GM18868 (cell line): ENCODE results near the gene NPC2.
"Not testable (repeated sequence)": the region's sequence is repeated elsewhere in the genome, so short reads cannot be mapped to it uniquely, and the experiment has no call there.

Source experiments
- ATAC-seq: cut with Tn5 transposase; IDR thresholded peaks from one replicate; pipeline ENCODE4 v1.9.1; 2021; ENCODE audit warnings: mild to moderate bottlenecking, moderate library complexity; ENCODE audit not compliant: unreplicated experiment

NPC2 gene

DNA sequence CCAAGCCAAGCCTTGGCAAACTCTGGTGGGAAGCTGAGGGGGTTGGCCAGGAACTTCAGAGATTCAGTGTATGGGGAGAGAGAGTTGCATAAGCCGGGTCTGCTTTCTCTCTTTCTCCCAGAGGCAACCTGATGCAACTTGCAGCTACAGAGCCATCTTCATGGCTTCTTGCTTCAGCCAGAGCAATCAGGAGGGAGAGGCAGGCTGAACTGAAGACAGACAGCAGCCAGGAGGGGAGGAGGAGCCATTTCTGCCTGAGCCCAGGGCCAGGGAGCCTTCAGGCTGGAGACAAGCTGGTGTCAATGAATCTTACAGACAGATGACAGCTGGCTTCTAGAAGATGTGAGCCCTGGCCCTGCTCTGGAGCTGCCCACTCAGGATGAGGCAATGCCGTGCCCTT is 18.7 kb downstream of the NPC2 start:
- ATAC-seq: no peak

DNA sequence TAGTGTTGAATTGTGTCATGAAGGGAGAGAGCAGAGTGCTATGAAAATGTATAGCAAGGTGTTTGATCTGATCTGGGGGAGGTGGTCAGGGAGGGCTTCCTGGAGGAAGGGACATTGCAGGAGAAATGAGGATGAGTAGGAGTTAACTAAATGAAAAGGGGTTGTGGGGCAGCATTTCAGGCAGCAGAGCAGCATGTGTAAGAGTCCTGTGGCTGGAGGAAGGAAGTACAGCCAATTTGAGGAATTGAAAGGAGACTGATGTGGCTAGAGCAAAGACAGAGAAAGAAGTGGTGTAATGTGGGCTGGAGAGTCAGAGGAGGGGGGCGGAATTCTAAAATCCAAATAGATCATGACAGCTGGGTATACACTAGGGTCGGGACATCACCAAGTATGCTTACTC is 20.5 kb downstream of the NPC2 start:
- ATAC-seq: no peak

DNA sequence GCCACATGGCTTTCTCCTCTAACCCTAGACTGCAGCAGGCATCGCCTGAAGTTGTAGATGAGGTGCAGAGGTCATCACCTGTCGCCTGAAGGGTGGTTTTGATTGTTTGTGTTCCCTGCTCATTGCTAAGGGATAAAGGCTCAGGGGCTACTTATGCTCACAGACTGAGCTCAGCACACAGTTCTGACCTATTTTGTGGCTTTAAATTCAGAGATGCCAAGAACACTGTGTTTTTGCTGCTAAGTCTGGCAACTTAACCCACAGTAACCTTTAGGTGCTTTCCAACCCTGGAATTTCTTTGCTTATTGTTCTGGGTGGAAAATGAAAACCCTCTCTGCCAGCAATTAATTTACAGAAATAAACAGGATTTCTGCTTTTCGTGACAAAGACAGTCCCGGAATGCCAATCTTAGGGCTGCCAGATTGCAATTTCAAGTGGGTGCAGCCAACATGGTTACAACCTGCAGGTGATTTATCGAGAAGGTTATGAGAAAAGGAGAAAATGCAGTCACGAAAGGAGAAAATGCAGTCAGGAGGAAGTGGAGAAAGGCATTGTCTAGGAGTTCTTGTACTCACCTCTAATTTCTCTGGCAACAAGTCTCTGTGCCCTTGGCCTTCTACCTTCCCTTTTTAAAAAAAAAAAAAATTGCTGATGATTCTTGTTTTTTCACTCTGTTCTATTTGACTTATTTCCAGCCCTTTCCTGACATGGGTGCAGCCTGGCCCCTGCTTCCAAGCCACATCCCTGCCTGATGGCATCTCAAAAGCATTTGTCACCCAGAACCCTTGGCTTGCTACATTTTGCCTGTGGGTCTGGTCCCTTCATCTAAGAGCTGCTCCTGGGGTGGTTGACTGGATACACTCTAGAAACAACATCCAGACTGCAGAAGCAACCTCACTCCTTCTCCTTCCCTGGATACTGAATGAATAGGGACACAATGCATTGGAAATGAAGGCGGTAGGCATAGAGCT is 23.3 kb downstream of the NPC2 start:
- no peak for ATAC-seq

DNA sequence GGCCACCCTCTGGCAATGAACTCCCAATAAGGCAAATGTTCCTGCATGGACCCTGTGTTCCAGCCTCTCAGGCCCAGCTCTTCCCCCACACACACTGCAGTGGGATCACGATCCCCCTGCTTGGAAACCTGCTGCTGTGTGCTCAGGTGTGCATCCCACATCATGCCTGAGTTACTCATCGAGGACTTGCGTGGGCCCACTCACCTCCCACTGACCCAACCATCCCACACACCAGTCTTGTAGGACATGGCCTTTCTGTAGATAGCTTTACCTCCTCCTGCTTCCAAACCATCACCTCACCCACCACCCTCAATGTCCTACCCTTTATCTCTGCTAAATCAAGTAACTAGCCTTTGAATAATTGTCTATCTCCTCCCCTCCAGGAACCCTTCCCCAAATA is 24.6 kb downstream of the NPC2 start:
- no peak for ATAC-seq

DNA sequence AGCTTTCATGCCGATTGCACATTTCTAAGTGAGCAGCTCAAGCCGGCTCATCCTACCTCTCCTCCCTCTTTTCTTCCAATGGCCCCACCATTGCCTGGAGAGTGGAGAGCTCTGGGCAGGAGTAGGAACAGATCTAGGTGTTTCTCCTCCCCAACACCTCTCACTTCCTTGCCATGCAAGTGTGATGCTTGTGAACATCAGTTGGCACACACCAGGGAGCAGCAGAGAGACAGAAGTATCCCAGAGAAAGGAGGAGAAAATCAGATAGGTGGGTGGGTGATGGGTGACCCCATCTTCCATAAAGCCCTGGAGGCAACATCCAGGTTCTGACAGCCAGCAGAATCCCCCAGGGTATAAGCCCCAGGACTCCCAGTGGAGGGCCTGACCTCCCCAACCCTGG is 27.8 kb downstream of the NPC2 start:
- no peak for ATAC-seq

DNA sequence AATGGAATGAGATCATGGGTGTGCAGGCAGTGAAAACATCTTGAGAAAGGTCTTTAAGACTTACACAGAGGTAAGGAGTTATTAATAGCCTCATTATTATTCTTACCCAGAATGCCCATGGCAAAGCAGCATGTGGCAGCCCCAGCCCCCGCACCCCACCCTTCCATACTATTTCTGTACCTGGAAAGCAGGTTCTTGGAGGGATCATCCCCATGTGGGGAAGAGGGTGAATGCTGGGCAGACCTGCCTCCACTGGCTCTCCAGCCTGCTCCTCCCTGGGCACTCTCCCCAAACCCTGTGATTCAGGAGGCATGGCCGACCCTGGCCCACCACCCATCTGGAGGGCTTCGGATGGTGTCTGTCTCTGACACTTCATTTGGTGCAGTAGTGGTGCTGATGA is 28.3 kb downstream of the NPC2 start:
- ATAC-seq: no peak

DNA sequence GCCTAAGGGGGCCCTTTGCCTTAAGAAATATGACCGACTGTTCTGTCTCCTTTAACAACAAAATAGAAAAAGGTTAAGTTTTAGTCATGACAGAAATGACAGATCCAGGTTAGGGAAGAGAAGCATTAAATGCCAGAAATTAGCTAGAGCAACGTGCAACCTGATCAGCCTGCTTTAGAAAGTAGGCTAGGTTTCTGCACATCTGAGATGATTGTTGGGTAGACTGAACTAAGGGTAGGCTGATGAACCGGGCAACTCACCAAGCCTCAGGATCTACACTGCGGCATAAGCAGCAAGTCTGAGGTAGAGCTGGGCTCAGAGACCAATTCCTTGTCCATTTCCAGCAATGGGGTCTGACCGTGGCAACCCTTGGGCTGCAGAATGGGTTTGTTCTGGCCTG is 29.4 kb downstream of the NPC2 start:
- no peak for ATAC-seq

DNA sequence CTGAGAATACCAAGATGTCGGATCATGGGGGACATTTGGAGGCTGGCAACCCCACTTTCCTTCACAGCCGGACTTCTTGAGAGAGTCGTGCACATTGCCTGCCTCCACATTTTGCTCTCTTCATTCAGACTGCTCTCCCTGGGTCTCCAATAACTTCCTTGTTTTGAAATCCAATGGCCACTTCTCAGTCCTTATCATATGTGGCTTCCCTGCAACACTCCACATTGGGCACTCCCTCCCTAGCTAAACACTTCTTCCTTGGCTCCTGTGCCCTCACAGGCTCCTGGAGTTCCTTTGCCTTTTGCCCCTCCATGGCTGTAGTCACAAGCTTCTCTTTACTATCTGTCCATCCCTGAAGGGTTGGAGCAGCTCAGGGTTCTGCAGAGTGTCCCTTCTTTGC is 30.1 kb downstream of the NPC2 start:
- no peak for ATAC-seq

DNA sequence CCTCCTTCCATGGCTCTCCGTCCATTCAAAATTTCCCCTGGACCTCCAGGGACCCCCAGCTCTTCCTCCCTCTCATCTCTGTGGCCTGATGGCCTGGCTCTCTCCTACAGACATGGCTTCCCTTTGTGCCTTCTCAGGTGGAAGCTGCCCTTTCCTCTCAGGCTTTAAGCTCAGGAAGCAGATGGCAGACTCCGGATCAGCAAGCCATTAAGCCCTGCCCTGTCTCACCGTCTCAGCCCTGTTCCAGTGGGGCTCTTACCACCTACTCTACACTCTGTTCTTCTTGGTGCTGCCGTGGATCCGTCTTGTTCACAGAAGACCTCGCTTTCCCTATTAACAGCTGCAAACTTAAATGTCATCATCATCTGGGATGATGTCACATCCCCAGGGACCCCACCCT is 33.1 kb downstream of the NPC2 start:
- ATAC-seq: no peak

DNA sequence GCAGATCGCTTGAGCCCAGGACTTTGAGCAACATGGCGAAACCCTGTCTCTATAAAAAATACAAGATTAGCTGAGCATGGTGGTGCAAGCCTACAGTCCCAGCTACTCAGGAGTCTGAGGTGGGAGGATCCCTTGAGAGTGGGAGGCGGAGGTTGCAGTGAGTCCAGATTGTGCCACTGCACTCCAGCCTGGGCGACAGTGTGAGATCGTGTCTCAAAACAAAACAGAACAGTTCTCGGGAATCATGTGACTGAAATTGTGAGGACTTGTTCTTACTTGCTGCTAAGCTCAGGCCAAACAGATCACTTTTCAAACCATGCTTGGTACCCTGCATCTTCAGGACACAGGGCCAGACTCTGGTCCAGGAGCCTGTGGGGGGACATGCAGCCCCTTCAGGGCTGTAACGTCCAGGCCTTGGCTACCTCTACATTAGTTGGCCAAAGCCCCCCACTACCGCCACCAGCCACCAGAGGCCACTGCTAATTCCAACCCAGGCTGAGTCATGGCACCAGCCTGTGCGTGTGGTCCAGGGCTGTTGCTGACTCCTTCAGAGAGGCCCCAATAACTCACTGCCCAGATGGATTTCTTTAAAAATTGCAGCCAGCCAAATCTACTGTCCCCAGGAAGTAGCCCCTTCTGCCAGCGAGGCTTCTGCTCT is 33.7 kb downstream of the NPC2 start:
- ATAC-seq: peak; percentile 47

DNA sequence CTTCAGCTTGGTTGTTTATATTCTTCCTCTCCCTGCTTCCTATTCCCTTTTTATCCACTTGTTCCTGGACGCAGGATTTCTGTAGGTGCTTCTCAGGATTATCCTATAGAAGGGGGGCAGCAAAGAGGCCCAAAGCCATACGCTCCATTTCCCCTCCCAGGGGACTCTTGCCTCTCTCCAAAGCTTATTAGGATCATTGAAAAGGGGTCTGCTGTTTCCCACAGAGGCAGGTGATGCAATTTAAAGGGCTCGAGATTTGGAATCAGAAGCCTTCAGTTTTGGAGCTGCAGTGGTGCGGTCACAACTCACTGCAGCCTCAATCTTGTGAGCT is 35.6 kb downstream of the NPC2 start:
- no peak for ATAC-seq

DNA sequence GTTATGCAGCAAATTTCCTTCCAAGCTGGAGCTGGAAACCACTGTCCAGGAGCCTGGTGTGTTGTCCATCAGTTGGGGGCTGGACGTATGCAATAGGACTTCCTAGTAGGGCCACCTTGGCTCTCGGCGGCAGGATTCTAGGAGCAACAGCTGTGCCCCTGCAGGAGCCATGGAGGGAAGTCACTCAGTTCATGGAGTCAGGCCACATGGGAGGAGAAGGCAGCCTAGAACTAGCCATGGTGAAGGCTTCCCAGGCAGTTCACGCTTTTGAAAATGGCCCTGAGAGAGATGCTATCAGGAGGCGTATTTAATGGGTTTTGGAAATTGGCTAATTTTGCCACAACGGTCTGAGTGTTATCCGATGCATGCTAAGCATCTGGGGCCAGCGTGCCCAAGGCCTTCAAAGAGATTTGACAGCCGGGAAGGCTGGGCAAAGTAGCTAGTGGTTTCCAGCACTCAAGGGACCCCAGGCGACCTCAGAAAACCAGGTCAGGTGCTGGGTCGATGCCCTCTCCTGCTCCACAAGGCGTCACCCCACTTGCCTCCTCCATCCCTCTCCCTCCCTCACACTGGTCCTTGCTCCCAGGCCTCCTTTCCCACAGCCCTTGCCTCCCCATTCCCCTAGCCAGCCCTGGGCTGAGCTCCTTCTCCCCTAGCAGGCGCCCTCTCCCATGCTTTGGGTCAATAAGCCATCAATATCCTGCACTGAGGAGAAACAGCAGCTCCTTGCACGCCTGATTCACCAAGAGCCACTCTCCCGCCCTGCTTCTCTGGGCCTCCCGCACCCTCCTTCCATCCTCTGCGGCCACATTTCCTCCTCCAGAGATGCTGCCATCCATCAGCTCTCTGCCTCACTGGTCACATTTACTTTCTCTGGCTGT is 36.2 kb downstream of the NPC2 start:
- no peak for ATAC-seq

DNA sequence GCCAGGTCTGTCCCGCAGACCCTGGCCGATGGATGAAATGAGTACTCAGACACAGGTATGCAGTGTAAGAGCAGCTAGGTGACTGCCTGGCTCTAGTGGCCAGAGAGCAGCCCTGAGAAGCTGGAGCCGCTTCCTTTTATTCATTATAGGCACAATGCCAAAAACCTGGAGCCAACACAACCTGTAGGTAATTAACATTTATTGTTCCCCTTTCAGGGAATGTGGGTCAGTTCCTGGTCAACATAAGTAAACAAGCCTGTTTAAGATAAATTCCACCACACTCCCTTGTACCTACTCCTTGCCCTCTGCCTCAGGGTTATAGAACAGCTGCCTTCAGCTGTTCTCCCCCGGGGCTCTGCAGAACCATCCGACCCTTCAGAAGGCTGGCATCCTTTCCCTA is 38.7 kb downstream of the NPC2 start:
- ATAC-seq: not testable (repeated sequence)

DNA sequence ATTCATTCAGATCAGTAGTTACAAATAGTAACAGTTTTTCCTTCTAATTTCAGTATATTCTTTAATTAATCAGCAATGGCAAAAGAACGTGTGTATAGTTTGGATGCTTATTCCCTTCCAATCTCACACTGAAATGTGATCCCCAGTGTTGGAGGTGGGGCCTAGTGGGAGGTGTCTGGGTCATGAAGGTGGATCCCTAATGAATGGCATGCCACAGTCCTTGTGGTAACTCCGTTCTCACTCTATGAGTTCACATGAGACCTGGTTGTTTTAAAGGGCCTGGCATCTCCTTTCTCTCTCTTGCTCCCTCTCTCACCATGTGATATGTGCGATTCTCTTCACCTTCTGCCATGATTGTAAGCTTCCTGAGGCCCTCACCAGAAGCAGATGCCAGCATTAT is 48.2 kb downstream of the NPC2 start:
- no peak for ATAC-seq

DNA sequence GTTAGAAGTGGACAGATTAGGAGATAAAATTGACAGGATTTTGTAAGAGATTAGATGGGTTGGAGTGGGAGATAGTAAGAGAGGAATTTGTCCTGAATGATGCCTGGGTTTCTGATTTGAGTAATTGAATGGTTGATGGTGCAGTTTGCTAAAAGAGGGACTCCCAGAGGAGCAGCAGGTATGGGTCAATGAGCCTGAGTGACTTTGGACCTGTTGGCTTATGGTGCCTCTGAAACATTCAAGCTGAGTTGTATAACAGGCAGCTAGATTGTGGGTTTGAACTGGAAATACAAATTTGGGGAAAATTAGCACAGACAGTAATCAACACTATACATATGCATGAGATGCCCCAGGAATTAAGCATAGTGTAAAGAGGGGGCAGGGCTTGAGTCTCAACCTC is 50.3 kb downstream of the NPC2 start:
- no peak for ATAC-seq

DNA sequence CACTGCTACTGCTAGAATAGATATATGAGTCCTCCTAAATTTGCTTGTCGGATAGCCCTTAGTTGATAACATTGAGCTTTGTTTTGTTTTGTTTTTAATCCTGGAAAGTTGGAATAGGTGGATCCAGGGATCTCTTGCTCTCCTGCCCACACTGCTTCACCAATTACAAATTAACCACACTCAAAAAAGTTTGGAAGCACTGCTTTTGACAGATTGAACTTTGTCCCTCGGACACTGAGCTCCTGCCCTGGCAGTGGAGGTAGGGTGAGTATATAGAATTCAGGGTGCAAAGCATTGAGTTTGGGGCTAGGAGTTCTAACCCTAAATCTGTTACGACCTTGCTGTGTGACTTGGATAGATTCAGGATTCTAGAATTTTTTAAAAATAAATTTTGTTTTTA is 52.0 kb downstream of the NPC2 start:
- no peak for ATAC-seq

DNA sequence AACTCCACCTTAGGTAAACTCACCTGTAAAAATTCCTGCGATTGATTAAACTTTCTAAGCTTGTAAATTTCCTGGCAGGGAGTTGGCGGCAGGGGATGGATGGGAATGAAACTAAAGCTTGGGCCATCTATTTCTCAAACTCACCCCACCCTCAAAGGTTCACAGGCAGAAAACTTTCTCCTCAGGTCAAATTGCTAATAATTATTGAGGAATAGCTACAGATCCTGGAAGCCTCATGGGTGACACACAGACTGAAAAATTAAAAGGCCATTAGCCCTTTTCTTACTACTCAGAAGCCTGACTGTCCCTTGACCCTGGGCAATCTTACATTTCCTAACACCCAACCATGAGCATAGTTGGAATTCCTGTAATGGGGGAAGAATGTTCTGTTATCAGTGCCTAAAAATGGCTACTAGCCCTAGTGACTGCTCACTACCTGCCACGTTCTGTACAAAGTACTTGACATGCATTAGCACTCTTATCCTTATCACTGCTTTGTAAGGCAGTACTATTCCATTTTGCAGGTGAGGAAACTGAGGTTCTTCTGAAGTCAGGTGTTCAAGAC is 54.7 kb downstream of the NPC2 start:
- ATAC-seq: no peak

DNA sequence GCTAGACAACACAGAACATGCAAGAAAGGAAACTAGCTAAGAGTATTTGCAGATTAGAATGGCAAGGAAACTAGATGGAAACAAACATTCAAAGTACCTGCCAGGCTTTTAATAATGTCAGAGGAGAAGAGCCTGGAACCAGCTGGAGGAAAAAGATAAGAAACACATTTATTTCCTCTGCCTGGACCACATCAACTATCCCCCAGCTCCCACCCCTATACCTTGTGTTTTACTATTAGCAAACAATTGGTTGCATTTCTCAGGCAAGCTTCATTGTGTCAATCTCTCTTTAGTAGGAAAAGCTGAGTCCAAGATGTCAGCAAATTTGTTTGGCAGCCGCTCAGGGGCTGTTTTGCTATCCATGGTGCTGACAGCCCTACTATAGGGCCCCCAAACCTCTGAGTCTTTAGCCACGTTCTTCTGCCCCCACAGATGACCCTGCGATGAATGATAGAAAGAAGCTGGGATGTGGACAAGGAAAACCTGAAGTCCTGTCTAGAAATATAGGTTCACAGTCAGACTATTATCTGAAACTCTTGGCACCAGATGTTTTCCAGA is 55.5 kb downstream of the NPC2 start:
- no peak for ATAC-seq

DNA sequence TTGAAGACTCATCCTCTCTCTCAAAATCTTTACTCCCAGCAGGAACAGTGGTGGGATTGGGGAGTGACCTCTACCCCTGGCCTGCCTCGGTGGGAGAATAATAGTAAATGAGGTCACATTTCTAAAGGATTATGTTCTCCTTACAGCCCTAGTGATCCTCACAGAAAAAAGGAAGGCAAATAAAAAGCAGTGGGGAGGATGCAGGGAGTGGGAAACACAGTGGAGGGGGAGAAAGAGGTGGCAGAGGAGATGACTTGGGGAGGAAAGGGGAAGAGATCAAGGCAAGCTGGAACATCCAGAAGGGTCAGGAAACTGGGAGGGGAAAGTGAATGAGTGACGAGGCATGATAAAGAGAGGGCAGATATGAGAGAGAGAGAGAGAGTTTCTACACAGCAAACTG is 58.8 kb downstream of the NPC2 start:
- ATAC-seq: no peak

DNA sequence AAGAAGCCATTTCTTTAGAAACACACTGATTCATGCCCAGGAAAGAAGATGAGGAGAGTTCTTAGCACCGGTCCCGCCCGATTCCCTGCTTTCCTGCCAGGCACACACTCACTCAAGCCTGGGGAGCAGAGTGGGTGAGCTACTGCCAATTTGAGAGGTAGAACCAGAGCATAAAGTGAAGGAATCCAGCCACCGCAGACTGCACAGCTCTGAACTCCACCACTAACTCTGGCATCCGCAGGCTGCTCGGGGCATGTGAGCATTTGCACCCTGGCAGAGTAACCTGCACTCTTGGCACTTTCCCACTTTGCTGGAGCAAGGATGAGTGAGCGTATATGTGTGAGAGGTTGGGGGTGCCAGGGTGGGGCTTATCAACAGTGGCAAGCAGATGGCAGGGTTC is 63.1 kb downstream of the NPC2 start:
- ATAC-seq: no peak
